Measurements from ENCODE around the gene DKK1.

Gene DKK1

DNA sequence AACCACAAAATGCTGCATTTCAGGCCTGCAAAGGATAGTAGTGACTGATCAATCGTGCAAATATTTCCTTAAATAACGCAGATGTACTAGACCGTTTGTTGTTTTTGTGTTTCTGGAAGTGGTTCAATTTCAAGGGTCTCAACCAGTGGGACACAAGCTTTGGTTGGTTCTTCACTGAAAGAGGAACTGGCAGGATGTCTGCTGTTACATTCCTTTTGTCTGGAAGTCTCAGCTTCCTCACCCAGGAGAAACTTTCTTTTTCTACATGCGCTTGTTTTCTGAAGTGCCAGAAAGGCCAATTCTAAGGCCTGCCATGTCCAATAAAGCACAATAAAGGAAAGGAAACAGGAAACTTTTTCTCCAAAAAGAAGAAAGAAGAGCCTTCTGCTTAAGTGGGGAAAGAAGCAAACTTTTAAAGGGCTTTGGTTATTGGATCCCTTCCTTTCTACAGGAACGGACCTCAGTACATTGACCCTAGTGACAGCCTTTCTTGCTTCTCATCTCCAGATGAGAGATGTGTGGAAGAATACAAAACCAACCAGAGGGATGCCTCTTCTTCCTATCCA lies 4.1 kb downstream of the DKK1 start:
- no peak overlapping the region for H3K27ac ChIP-seq (ENCODE audit: low read length)
- H3K4me1 ChIP-seq (ENCODE audit: control insufficient read depth, insufficient read depth, low read length), result 0 out of 2 replicates have a peak, but pooled peaks cover 2% of the 10 kb centered on the region
- H3K27me3 ChIP-seq (ENCODE audit: control insufficient read depth, insufficient read depth, low read length), result peaks cover 22% of the 10 kb centered on the region
- WGBS (ENCODE audit: insufficient coverage, insufficient read length), result no CpG with 5 or more reads among the region's 5 CpGs
- no peaks in the 10 kb centered on the region for H3K9me3 ChIP-seq (ENCODE audit: control insufficient read depth, insufficient read depth, low read length)
- H3K4me3 ChIP-seq (ENCODE audit: low read length), result no peak overlapping the region
- H3K36me3 ChIP-seq (ENCODE audit: control insufficient read depth, insufficient read depth, low read length), result no peaks in the 10 kb centered on the region
- no peak for DNase-seq (ENCODE audit: low read depth, low spot score)

- no peak for DNase-seq (ENCODE audit: low read depth, low spot score)
- WGBS (ENCODE audit: insufficient coverage, insufficient read length), result no CpG with 5 or more reads among the region's 7 CpGs
- Histone ChIP-seq H3K27ac (ENCODE audit: low read length) (no peak overlapping the region), H3K27me3 (ENCODE audit: control insufficient read depth, insufficient read depth, low read length) (peaks cover 18% of the 10 kb centered on the region), H3K9me3 (ENCODE audit: control insufficient read depth, insufficient read depth, low read length) (no peaks in the 10 kb centered on the region), H3K4me3 (ENCODE audit: low read length) (no peak overlapping the region), H3K4me1 (ENCODE audit: control insufficient read depth, insufficient read depth, low read length) (0 out of 2 replicates have a peak, but pooled peaks cover 1% of the 10 kb centered on the region), H3K36me3 (ENCODE audit: control insufficient read depth, insufficient read depth, low read length) (no peaks in the 10 kb centered on the region)
Measured at GRCh38 chr10:52318822-52319464, 4.9 kb downstream of the DKK1 start.

DNA sequence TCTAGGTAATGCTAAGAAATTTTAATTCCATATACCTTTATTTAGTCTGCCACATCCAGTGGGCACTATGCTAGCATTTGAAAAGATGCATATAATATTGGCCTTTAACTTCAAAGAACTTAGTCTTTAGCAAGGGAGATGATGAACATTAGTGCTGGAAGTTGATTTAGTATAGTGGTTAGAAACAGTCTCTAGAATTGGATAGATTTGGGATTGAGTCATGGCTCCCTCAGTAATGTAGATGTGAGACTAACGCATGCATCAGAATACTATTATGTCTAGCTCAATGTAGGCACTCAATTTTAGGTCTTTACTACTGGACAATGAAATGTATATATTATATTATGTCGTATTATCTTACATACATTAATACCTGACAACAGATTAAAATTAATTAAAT lies 5.8 kb downstream of the DKK1 start:
- Histone ChIP-seq H3K27me3 (ENCODE audit: control insufficient read depth, insufficient read depth, low read length) (peaks cover 13% of the 10 kb centered on the region), H3K4me1 (ENCODE audit: control insufficient read depth, insufficient read depth, low read length) (no peaks in the 10 kb centered on the region), H3K9me3 (ENCODE audit: control insufficient read depth, insufficient read depth, low read length) (no peaks in the 10 kb centered on the region), H3K27ac (ENCODE audit: low read length) (no peak overlapping the region), H3K4me3 (ENCODE audit: low read length) (no peak overlapping the region), H3K36me3 (ENCODE audit: control insufficient read depth, insufficient read depth, low read length) (no peaks in the 10 kb centered on the region)
- WGBS (ENCODE audit: insufficient coverage, insufficient read length), result no CpG with 5 or more reads among the region's 2 CpGs
- DNase-seq (ENCODE audit: low read depth, low spot score), result no peak

DNA sequence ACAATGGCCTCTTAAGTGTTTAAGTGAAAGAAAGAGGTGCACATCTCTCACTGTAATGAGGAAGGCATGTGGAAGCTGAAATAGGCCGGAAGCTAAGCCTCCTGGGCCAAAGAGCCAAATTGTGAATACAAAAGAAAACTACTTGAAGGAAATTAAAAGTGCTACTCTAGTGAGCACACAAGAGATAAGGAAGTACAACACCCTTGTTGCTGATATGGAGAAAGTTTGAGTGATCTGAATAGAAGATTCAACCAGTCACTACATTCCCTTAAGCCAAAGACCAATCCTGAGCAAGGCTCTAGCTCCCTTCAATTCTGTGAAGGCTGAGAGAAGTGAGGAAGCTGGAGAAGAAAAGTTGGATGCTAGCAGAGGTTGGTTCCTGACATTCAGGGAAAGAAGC lies 8.2 kb downstream of the DKK1 start:
- no peaks in the 10 kb centered on the region for H3K9me3 ChIP-seq (ENCODE audit: control insufficient read depth, insufficient read depth, low read length)
- no peaks in the 10 kb centered on the region for H3K4me1 ChIP-seq (ENCODE audit: control insufficient read depth, insufficient read depth, low read length)
- no peaks in the 10 kb centered on the region for H3K27me3 ChIP-seq (ENCODE audit: control insufficient read depth, insufficient read depth, low read length)
- WGBS (ENCODE audit: insufficient coverage, insufficient read length), result no CpG with 5 or more reads among the region's 1 CpG
- no peak overlapping the region for H3K4me3 ChIP-seq (ENCODE audit: low read length)
- DNase-seq (ENCODE audit: low read depth, low spot score), result no peak
- H3K27ac ChIP-seq (ENCODE audit: low read length), result no peak overlapping the region
- no peaks in the 10 kb centered on the region for H3K36me3 ChIP-seq (ENCODE audit: control insufficient read depth, insufficient read depth, low read length)

DNA sequence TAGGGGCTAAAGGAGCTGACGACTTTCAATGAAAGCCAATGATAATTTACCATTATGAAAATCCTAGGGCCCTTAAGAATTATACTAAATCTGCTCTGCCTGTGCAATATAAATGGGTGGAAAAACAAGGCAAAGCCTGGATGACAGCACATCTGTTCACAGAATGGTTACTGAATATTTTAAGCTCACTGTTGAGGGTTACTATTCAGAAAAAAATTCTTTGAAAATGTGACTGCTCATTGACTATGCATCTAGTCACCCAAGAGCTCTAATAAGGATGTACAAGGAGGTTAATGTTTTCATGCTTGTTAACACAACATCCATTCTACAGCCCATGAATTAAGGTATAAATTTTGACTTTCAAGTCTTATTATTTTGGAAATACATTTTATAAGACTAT lies 8.9 kb downstream of the DKK1 start:
- no CpG with 5 or more reads among the region's 1 CpG for WGBS (ENCODE audit: insufficient coverage, insufficient read length)
- Histone ChIP-seq H3K27me3 (ENCODE audit: control insufficient read depth, insufficient read depth, low read length) (no peaks in the 10 kb centered on the region), H3K9me3 (ENCODE audit: control insufficient read depth, insufficient read depth, low read length) (no peaks in the 10 kb centered on the region), H3K27ac (ENCODE audit: low read length) (no peak overlapping the region), H3K4me3 (ENCODE audit: low read length) (no peak overlapping the region), H3K36me3 (ENCODE audit: control insufficient read depth, insufficient read depth, low read length) (no peaks in the 10 kb centered on the region), H3K4me1 (ENCODE audit: control insufficient read depth, insufficient read depth, low read length) (no peaks in the 10 kb centered on the region)
- DNase-seq (ENCODE audit: low read depth, low spot score), result no peak

DNA sequence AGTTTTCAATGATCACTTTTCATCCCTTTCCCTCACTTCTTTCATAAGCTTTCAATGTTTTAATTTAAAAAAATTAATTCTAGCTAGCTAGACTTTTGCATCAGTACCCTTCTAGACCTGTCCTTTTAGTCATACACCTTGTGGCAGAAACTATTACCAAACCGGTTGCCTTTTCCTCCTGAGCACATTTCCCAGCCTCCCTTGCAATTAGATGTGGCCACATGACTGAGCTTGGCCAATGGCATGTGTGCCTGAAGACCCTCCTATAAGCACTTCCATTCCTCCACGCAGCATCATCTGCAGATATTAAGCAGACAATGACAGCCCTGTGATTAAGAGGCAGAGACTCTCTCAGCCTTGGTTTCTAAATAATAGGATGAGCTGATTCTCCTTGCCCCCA lies 12.3 kb downstream of the DKK1 start:
- H3K4me3 ChIP-seq (ENCODE audit: low read length), result no peak overlapping the region
- DNase-seq (ENCODE audit: low read depth, low spot score), result no peak
- no peaks in the 10 kb centered on the region for H3K4me1 ChIP-seq (ENCODE audit: control insufficient read depth, insufficient read depth, low read length)
- H3K27me3 ChIP-seq (ENCODE audit: control insufficient read depth, insufficient read depth, low read length), result no peaks in the 10 kb centered on the region
- H3K9me3 ChIP-seq (ENCODE audit: control insufficient read depth, insufficient read depth, low read length), result no peaks in the 10 kb centered on the region
- no CpG with 5 or more reads among the region's 2 CpGs for WGBS (ENCODE audit: insufficient coverage, insufficient read length)
- H3K36me3 ChIP-seq (ENCODE audit: control insufficient read depth, insufficient read depth, low read length), result no peaks in the 10 kb centered on the region
- no peak overlapping the region for H3K27ac ChIP-seq (ENCODE audit: low read length)

- H3K27ac ChIP-seq (ENCODE audit: low read length), result no peak overlapping the region
Measured at GRCh38 chr10:52331638-52332364, 17.7 kb downstream of the DKK1 start.

GRCh38 chr10:52332815-52333214 lies 18.7 kb downstream of the DKK1 start:
- H3K4me1 ChIP-seq (ENCODE audit: control insufficient read depth, insufficient read depth, low read length), result no peaks in the 10 kb centered on the region
- no peak overlapping the region for H3K27ac ChIP-seq (ENCODE audit: low read length)
- no peak overlapping the region for H3K4me3 ChIP-seq (ENCODE audit: low read length)
- H3K9me3 ChIP-seq (ENCODE audit: control insufficient read depth, insufficient read depth, low read length), result no peaks in the 10 kb centered on the region
- no CpG with 5 or more reads among the region's 5 CpGs for WGBS (ENCODE audit: insufficient coverage, insufficient read length)
- no peak for DNase-seq (ENCODE audit: low read depth, low spot score)
- H3K36me3 ChIP-seq (ENCODE audit: control insufficient read depth, insufficient read depth, low read length), result no peaks in the 10 kb centered on the region
- H3K27me3 ChIP-seq (ENCODE audit: control insufficient read depth, insufficient read depth, low read length), result no peaks in the 10 kb centered on the region

More at GRCh38 chr10:52331638-52332364, 17.7 kb downstream of the DKK1 start:
- no peaks in the 10 kb centered on the region for H3K4me1 ChIP-seq (ENCODE audit: control insufficient read depth, insufficient read depth, low read length)
- DNase-seq (ENCODE audit: low read depth, low spot score), result no peak
- H3K4me3 ChIP-seq (ENCODE audit: low read length), result no peak overlapping the region
- H3K36me3 ChIP-seq (ENCODE audit: control insufficient read depth, insufficient read depth, low read length), result no peaks in the 10 kb centered on the region
- H3K9me3 ChIP-seq (ENCODE audit: control insufficient read depth, insufficient read depth, low read length), result no peaks in the 10 kb centered on the region
- WGBS (ENCODE audit: insufficient coverage, insufficient read length), result no CpG with 5 or more reads among the region's 3 CpGs
- H3K27me3 ChIP-seq (ENCODE audit: control insufficient read depth, insufficient read depth, low read length), result no peaks in the 10 kb centered on the region

DNA sequence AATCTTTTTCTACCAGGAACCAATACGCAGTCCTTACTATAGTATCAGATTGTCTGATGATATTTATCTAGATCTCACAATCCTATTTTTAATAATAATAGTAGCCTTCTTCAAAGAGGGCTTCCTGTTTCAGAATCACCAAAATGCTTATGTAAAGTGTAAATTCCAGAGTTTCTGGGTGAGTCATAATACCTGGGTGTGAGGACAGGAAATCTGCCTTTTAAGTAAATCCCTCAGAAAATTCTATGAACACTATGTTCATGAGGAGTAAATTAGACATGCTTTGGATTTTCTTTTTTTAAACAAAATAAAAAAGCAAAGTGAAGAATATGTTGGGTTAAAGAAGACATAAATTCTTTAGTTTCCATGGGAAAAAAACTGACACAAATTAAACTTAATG lies 20.5 kb downstream of the DKK1 start:
- H3K4me3 ChIP-seq (ENCODE audit: low read length), result no peak overlapping the region
- WGBS (ENCODE audit: insufficient coverage, insufficient read length), result no CpG with 5 or more reads among the region's 1 CpG
- no peaks in the 10 kb centered on the region for H3K4me1 ChIP-seq (ENCODE audit: control insufficient read depth, insufficient read depth, low read length)
- no peak overlapping the region for H3K27ac ChIP-seq (ENCODE audit: low read length)
- H3K27me3 ChIP-seq (ENCODE audit: control insufficient read depth, insufficient read depth, low read length), result no peaks in the 10 kb centered on the region
- no peaks in the 10 kb centered on the region for H3K36me3 ChIP-seq (ENCODE audit: control insufficient read depth, insufficient read depth, low read length)
- H3K9me3 ChIP-seq (ENCODE audit: control insufficient read depth, insufficient read depth, low read length), result no peaks in the 10 kb centered on the region
- no peak for DNase-seq (ENCODE audit: low read depth, low spot score)

DNA sequence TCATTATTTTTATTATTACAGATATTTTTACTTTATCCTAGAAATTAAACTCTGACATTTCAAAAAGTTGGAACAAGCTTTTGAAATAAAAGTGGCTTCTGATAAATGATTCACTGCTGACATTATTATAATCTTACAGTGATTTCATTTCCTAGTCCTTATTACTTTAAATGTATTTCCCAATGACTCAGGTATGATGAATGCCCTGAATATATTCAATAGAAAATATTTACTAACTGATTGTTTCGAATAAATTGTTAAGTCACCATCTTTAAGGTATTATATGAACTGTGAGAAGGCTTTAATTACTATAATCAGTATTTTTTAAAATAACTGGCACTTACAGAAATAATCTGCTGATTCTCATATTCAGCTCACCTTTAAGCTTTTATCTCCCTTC lies 21.6 kb downstream of the DKK1 start:
- Histone ChIP-seq H3K4me3 (ENCODE audit: low read length) (no peak overlapping the region), H3K27ac (ENCODE audit: low read length) (no peak overlapping the region), H3K4me1 (ENCODE audit: control insufficient read depth, insufficient read depth, low read length) (no peaks in the 10 kb centered on the region), H3K9me3 (ENCODE audit: control insufficient read depth, insufficient read depth, low read length) (no peaks in the 10 kb centered on the region), H3K27me3 (ENCODE audit: control insufficient read depth, insufficient read depth, low read length) (no peaks in the 10 kb centered on the region), H3K36me3 (ENCODE audit: control insufficient read depth, insufficient read depth, low read length) (no peaks in the 10 kb centered on the region)
- DNase-seq (ENCODE audit: low read depth, low spot score), result no peak
- no CpG with 5 or more reads among the region's 1 CpG for WGBS (ENCODE audit: insufficient coverage, insufficient read length)
